Measurements from ENCODE around the gene TACC3. TPM values are rescaled to one million over a fixed set of nuclear protein-coding genes. Genes with fewer than 3 reads are reported as not detected.

TACC3 gene
- total RNA-seq, 1 donor: 16.0 TPM

DNA sequence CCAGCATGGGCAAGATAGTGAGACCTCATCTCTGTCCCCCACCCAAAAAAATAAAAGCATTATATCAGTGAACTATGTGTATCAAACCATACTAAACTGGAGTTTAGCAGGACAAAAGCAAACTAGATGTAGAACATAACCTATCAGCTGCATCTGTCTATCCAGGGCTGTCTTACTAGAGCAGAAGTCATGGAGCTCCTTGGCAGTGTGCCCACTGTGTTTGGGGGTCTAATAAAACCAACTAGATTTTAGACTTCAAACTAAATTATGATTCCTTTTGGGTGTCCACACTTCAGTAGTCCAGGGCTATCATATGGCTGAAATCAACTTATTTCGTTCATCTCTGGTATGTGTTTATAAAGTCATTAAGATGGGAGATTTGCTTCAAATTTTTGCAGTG, 17.5 kb upstream of the TACC3 start:
- DNase-seq (ENCODE audit: low read depth): no peak
- H3K4me3 ChIP-seq (ENCODE audit: low read depth, low read length): no peak overlapping the region
- TF ChIP-seq CTCF (IDR thresholded peaks at IDR 0.05; ENCODE audit: insufficient read depth, low read depth, low read length): no peak

DNA sequence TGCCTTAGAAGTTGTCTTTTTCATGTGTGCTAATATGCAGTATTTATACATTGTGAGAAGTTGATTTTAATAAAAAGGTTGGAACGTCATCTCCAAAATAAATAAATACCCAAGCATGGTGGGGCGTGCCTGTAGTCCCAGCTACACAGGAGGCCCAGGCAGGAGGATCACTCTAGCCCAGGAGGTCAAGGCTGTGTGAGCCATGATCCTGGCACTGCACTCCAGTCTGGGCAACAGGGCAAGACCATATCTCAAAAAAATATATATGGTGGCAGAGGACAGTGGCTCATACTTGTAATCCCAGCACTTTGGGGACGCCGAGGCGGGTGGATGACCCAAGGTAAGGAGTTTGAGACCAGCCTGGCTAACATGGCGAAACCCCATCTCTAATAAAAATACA, 15.6 kb upstream of the TACC3 start:
- TF ChIP-seq CTCF (IDR thresholded peaks at IDR 0.05; ENCODE audit: insufficient read depth, low read depth, low read length): no peak
- H3K4me3 ChIP-seq (ENCODE audit: low read depth, low read length): no peak overlapping the region
- no peak for DNase-seq (ENCODE audit: low read depth)

DNA sequence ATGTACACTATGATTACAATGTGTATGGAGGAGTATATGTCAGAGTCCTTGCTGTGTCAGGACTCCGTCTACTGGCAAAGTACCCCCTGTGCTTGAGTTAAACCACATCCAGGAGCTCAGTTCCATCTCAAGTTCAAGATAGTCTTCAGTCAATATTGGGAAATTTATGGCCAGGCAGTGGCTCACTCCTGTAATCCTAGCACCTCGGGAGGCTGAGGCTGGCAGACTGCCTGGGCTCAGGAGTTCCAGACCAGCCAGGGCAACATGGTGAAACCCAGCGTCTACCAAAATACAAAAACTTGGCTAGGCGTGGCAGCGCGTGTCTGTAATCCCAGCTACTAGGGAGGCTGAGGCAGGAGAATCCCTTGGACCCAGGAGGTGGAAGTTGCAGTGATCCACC, 15.0 kb upstream of the TACC3 start:
- no peak for DNase-seq (ENCODE audit: low read depth)
- no peak for TF ChIP-seq CTCF (IDR thresholded peaks at IDR 0.05; ENCODE audit: insufficient read depth, low read depth, low read length)

DNA sequence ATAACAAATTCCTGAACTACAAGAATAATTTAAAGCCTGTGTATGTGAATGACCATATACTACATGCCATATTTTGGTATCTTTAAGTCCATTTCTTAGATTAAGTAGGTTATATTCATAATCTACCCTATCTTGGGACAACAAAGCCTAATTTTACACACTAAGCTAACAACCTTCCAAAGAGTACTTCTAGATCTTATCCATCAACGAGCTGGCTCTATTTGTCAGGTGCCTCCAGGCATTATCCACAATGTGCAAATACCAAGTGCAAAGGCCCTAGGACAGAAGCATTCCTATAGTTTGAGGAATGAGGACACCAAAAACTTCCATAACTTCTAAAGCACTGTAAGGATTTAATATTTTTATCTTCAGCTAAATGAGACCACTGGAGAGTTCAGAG, 12.7 kb upstream of the TACC3 start:
- no peak overlapping the region for H3K4me3 ChIP-seq (ENCODE audit: low read depth, low read length)
- no peak for DNase-seq (ENCODE audit: low read depth)
- TF ChIP-seq CTCF (IDR thresholded peaks at IDR 0.05; ENCODE audit: insufficient read depth, low read depth, low read length): no peak

More for the DNA sequence above, 15.0 kb upstream of the TACC3 start:
- H3K4me3 ChIP-seq (ENCODE audit: low read depth, low read length): no peak overlapping the region

- H3K4me3 ChIP-seq (ENCODE audit: low read depth, low read length): peak overlapping the region; percentile 84
- TF ChIP-seq CTCF (IDR thresholded peaks at IDR 0.05; ENCODE audit: insufficient read depth, low read depth, low read length): no peak
- peak; percentile 12 for DNase-seq (ENCODE audit: low read depth)
These were observed 10.2 kb upstream of the TACC3 start for GRCh38 chr4:1711055-1711570.

- DNase-seq (ENCODE audit: low read depth): peak; percentile 64
- H3K4me3 ChIP-seq (ENCODE audit: low read depth, low read length): peak overlapping the region; percentile 84
- TF ChIP-seq CTCF (IDR thresholded peaks at IDR 0.05; ENCODE audit: insufficient read depth, low read depth, low read length): no peak
These were observed 9.6 kb upstream of the TACC3 start for GRCh38 chr4:1711571-1712215.
